K562 (cell line): ENCODE data around the gene DPYSL3. TPM values are rescaled to one million over a fixed set of nuclear protein-coding genes. Genes with fewer than 3 reads are reported as not detected.

ENCODE experiments used
- ATAC-seq: fragments of 200-7000 bp; cut with Tn5 transposase; 3 replicates; pipeline ENCODE4 v1.9.1; 2020; ENCODE audit warnings: moderate library complexity
- BruUV-seq: library from RNA; stranded (reverse); fragments of 400-500 nt; replicated peaks from 2 replicates; lab custom pipeline; 2021; lab: Mats Ljungman, UMichigan
- CTCF ChIA-PET: fragments of 300-600 bp; formaldehyde crosslinking; extraction: SDS; loops from one replicate; lab custom pipeline; 2021; ENCODE audit warnings: low intra/inter-chr PET ratio; lab: Yijun Ruan, JAX
- POLR2A ChIA-PET: fragments of 300-600, 350-650 bp; sonication (Branson Sonifier 250); formaldehyde crosslinking; extraction: SDS; loops from one replicate; lab custom pipeline; 2021; ENCODE audit warnings: antibody characterized with exemption, inconsistent platforms; lab: Yijun Ruan, JAX
- DNase-seq, 4 experiments: peaks; one replicate each; pipeline versions ENCODE4 v3.0.0 to v3.0.0-alpha.2; 2011 to 2018; ENCODE audit warnings: low spot score in 3 of 4, mixed read lengths in 3 of 4; ENCODE audit errors: extremely low read depth in 1 of 4
- FAIRE-seq: peaks from 2 replicates; lab custom pipeline; 2011; peaks lifted over from hg19 to GRCh38; lab: Jason Lieb, UNC
- H2AFZ ChIP-seq: 2 replicates; pipeline ENCODE4 v1.6.0; 2011; ENCODE audit warnings: low read depth, low read length, control low read depth, inconsistent platforms
- H3K27ac ChIP-seq: fragments of 200-600 bp; 3 replicates; pipeline ENCODE4 v1.8.0; 2011; ENCODE audit warnings: low read depth, mild to moderate bottlenecking, control low read depth, inconsistent platforms, low read length, moderate library complexity, mixed read lengths; ENCODE audit errors: extremely low read depth
- H3K27me3 ChIP-seq, 2 experiments: fragments of 300-600 bp in 1 of 2; 2 replicates in 1 of 2; 3 replicates in 1 of 2; pipeline versions ENCODE4 v1.6.0 to v1.8.0; 2011; ENCODE audit warnings: inconsistent platforms in 2 of 2, low read length in 2 of 2, mild to moderate bottlenecking in 1 of 2, mixed read lengths in 1 of 2, moderate library complexity in 1 of 2; ENCODE audit not compliant: control insufficient read depth in 2 of 2, insufficient read depth in 2 of 2
- H3K36me3 ChIP-seq: fragments of 300-600 bp; 3 replicates; pipeline ENCODE4 v1.8.0; 2011; ENCODE audit warnings: mild to moderate bottlenecking, low read length, inconsistent platforms; ENCODE audit not compliant: control insufficient read depth, insufficient read depth
- H3K4me1 ChIP-seq, 2 experiments: fragments of 200-600 bp in 1 of 2; replicated peaks in 1 of 2; 2 replicates in 1 of 2; 3 replicates in 1 of 2; pipeline versions ENCODE4 v1.5.1 to v1.8.0; 2011; ENCODE audit warnings: inconsistent platforms in 2 of 2, low read length in 2 of 2, mild to moderate bottlenecking in 1 of 2, mixed read lengths in 1 of 2, moderate library complexity in 1 of 2; ENCODE audit not compliant: control insufficient read depth in 2 of 2, insufficient read depth in 2 of 2
- H3K4me2 ChIP-seq: 2 replicates; pipeline ENCODE4 v1.6.1; 2011; ENCODE audit warnings: low read length, control low read depth, inconsistent platforms, mixed read lengths; ENCODE audit not compliant: insufficient read depth
- H3K4me3 ChIP-seq: fragments of 200-600 bp; sonication (generic), shearing (Covaris generic); 2 replicates; pipeline ENCODE4 v1.5.1; 2016; ENCODE audit warnings: control low read depth, inconsistent platforms
- H3K79me2 ChIP-seq: fragments of 200-600 bp; 3 replicates; pipeline ENCODE4 v1.8.0; 2011; ENCODE audit warnings: low read length, inconsistent platforms; ENCODE audit not compliant: control insufficient read depth, insufficient read depth
- H3K9ac ChIP-seq, 2 experiments: 2 replicates each; pipeline versions ENCODE4 v1.6.0 to v1.6.1; 2011; ENCODE audit warnings: low read depth in 2 of 2, low read length in 2 of 2, control low read depth in 1 of 2, inconsistent platforms in 1 of 2, mild to moderate bottlenecking in 1 of 2, mixed read lengths in 1 of 2; ENCODE audit not compliant: insufficient read depth in 1 of 2
- H3K9me1 ChIP-seq: one replicate; pipeline ENCODE4 v1.6.0; 2011; ENCODE audit warnings: inconsistent platforms, mild to moderate bottlenecking, low read length, moderate library complexity; ENCODE audit not compliant: control insufficient read depth, insufficient read depth
- H3K9me3 ChIP-seq: replicated peaks from 2 replicates; pipeline ENCODE4 v1.5.1; 2011; ENCODE audit warnings: low read depth, low read length, inconsistent platforms; ENCODE audit not compliant: control insufficient read depth, insufficient read depth
- H4K20me1 ChIP-seq: replicated peaks from 2 replicates; pipeline ENCODE4 v1.6.1; 2011; ENCODE audit warnings: low read length, inconsistent platforms, mixed read lengths; ENCODE audit not compliant: control insufficient read depth, insufficient read depth
- ATF2 ChIP-seq: sonication (generic); formaldehyde crosslinking; IDR thresholded peaks from 2 replicates; pipeline ENCODE4 v1.8.1; 2022; ENCODE audit warnings: missing genetic modification reagents
- CCNT2 ChIP-seq: IDR thresholded peaks from 2 replicates; pipeline ENCODE4 v1.6.1; 2011; ENCODE audit warnings: borderline replicate concordance, low read depth, mild to moderate bottlenecking, moderate library complexity, mixed read lengths, low read length; ENCODE audit not compliant: insufficient read length; ENCODE audit errors: extremely low read depth
- HNRNPH1 ChIP-seq: fragments of 200-400 bp; formaldehyde crosslinking; optimal IDR thresholded peaks from 2 replicates; pipeline ENCODE3; 2017; ENCODE audit warnings: low read depth, mild to moderate bottlenecking, low read length, moderate library complexity
- HNRNPL ChIP-seq: fragments of 200-400 bp; formaldehyde crosslinking; IDR thresholded peaks from 2 replicates; pipeline ENCODE4 v1.6.1; 2017; ENCODE audit warnings: low read depth, mild to moderate bottlenecking, low read length
- KLF13 ChIP-seq: fragments of 450-650 bp; IDR thresholded peaks from 2 replicates; pipeline ENCODE4 v1.6.1; 2016; ENCODE audit warnings: missing genetic modification characterization, low read depth, mild to moderate bottlenecking, missing compliant biosample characterization, moderate library complexity, borderline replicate concordance
- NFIC ChIP-seq: fragments of 450-650 bp; IDR thresholded peaks from 2 replicates; pipeline ENCODE4 v1.6.1; 2017; ENCODE audit warnings: mild to moderate bottlenecking, inconsistent platforms
- PHB ChIP-seq: fragments of 250-450 bp; sonication (Bioruptor Pico); IDR thresholded peaks from 2 replicates; pipeline ENCODE4 v1.5.0; 2021
- SAP30 ChIP-seq: fragments of 200-600 bp; sonication (generic); IDR thresholded peaks from 2 replicates; pipeline ENCODE4 v1.6.1; 2012; ENCODE audit warnings: borderline replicate concordance, low read depth, mild to moderate bottlenecking, moderate library complexity, low read length, control low read depth, inconsistent platforms; ENCODE audit not compliant: insufficient read depth, poor library complexity, severe bottlenecking
- TAF9B ChIP-seq: fragments of 450-650 bp; IDR thresholded peaks from 2 replicates; pipeline ENCODE4 v1.6.1; 2018; ENCODE audit warnings: mild to moderate bottlenecking; ENCODE audit not compliant: partially characterized antibody
- ZNF444 ChIP-seq: fragments of 250-450 bp; sonication (Bioruptor Pico); IDR thresholded peaks from 2 replicates; pipeline ENCODE4 v1.4.0; 2020; ENCODE audit warnings: mild to moderate bottlenecking, moderate library complexity
- WGBS: fragments of 100-300 bp; shearing (Covaris generic); methylation state at CpG from one replicate; pipeline ENCODE4 v1.1.6; 2016; ENCODE audit warnings: low coverage, mixed read lengths; ENCODE audit not compliant: insufficient coverage; ENCODE audit errors: missing lambda C conversion rate; 5-methylcytosine and 5-hydroxymethylcytosine counted together
- in situ Hi-C: fragments of 300-500 bp; cut with MboI; formaldehyde crosslinking; loops from 4 replicates; pipeline ENCODE4 v1.15.0; 2018; ENCODE audit warnings: inconsistent platforms, mixed read lengths
- intact Hi-C: fragments of 100-400 bp; cut with micrococcal nuclease; formaldehyde crosslinking; loops from 2 replicates; pipeline ENCODE4 v1.14.2; 2022
- polyA plus RNA-seq, 8 experiments: library from polyadenylated mRNA; depleted of rRNA in 4 of 8; stranded (reverse) in 5 of 8; unstranded in 3 of 8; fragments of >200 nt; fragmentation: Nextera tagmentation in 2 of 8; fragmentation: Illumina TruSeq in 1 of 8; extraction: Ambion mirVana in 2 of 8; extraction: Trizol in 1 of 8; gene quantifications; 2 replicates each; pipeline versions ENCODE4 v1.2.1 to v1.2.3, GENCODE V29; 2011 to 2014; ENCODE audit warnings: inconsistent platforms in 1 of 8, missing spikeins in 1 of 8
- total RNA-seq, 7 experiments: library from RNA; depleted of rRNA in 6 of 7; stranded (reverse); fragments of >200 nt in 6 of 7; fragmentation: Illumina TruSeq in 2 of 7; extraction: Trizol in 2 of 7; gene quantifications; 2 replicates each; pipeline versions ENCODE4 v1.2.1 to v1.2.3, GENCODE V29; 2011 to 2021; ENCODE audit warnings: low replicate concordance in 1 of 7
- TF ChIP-seq, protein P1 (sequence below): fragments of 450-650 bp; IDR thresholded peaks from 2 replicates; pipeline ENCODE4 v1.6.1; 2016; ENCODE audit warnings: low read depth, mild to moderate bottlenecking, moderate library complexity

Gene DPYSL3
- total and polyA plus RNA-seq, 9 of the 15 experiments (the other 6 are each of a cell fraction or from before 2014, with no cell fraction given) = 0.07 to 0.55 TPM; not detected in 7

GRCh38 chr5:147544556-147544955 is 34.7 kb upstream of the DPYSL3 start (continued):
- TF ChIP-seq TAF9B = no peak
- no peak for TF ChIP-seq NFIC
- no peak for TF ChIP-seq KLF13
- TF ChIP-seq HNRNPH1 = no peak

DNA sequence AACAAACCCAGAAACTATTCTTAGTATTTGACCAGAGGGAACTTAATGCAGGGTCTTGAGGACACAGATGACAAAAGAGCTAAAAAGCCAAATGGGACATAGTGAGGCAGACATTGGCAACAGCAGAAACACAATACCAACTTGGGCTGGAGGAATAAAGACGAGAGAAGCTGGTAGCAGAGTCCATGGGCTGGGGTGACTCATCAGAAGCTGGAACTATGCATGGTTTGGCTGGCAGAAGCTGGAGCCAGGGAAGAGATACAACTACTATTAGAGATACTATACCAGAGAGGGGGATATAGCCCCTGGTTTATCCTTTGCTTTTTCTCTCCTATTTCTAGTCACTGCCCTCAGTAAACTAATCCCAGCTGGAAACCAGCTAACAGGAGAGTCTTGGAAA is 29.2 kb upstream of the DPYSL3 start:
- Histone ChIP-seq H3K36me3 (no peaks in the 10 kb centered on the region), H3K27ac (no peak overlapping the region), H3K9ac (no peak overlapping the region), H3K4me1 (no peaks in the 10 kb centered on the region), H3K79me2 (no peaks in the 10 kb centered on the region), H4K20me1 (no peaks in the 10 kb centered on the region), H2AFZ (no peak overlapping the region), H3K4me3 (no peak overlapping the region), H3K4me2 (no peak overlapping the region), H3K9me3 (no peaks in the 10 kb centered on the region), H3K27me3 (no peaks in the 10 kb centered on the region), H3K9me1 (no peaks in the 10 kb centered on the region)
- no TSS peak for BruUV-seq
- in situ Hi-C loops = no loop called here
- DNase-seq (no peak), ATAC-seq (no peak), FAIRE-seq (no peak)
- intact Hi-C loops = no loop called here
- TF ChIP-seq PHB (CRISPR knock-in tag) (no peak), ZNF444 (CRISPR knock-in tag) (no peak), ATF2 (CRISPR knock-in tag) (no peak), HNRNPL (no peak), CCNT2 (no peak), SAP30 (no peak)
- TF ChIP-seq, protein P1, sequence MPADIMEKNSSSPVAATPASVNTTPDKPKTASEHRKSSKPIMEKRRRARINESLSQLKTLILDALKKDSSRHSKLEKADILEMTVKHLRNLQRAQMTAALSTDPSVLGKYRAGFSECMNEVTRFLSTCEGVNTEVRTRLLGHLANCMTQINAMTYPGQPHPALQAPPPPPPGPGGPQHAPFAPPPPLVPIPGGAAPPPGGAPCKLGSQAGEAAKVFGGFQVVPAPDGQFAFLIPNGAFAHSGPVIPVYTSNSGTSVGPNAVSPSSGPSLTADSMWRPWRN = no peak
- CTCF ChIA-PET = no interaction called here
- WGBS = 0% methylated on average over 1 of the region's 1 CpG
- POLR2A ChIA-PET = no interaction called here
